Limb (tissue), 2 donors: ENCODE measurements around the gene NUP62.
"Not testable (repeated sequence)": the region's sequence is repeated elsewhere in the genome, so short reads cannot be mapped to it uniquely, and the experiment has no call there.

ENCODE experiments used
- DNase-seq, 2 donors: peaks; one replicate each; pipeline ENCODE4 v3.0.0-alpha.2; 2016; ENCODE audit errors: extremely low spot score in 2 of 2

Gene NUP62

GRCh38 chr19:49926515-49926914, 2.8 kb downstream of the NUP62 start:
- DNase-seq, result no peak

GRCh38 chr19:49925486-49925885, 3.8 kb downstream of the NUP62 start:
- no peak for DNase-seq

- DNase-seq, result not testable (repeated sequence)
Observed at GRCh38 chr19:49924881-49925210, 4.5 kb downstream of the NUP62 start.

- DNase-seq, result no peak
Observed at GRCh38 chr19:49924004-49924880, 5.1 kb downstream of the NUP62 start.

- no peak for DNase-seq
Observed at GRCh38 chr19:49923055-49924003, 6.0 kb downstream of the NUP62 start.

- no peak for DNase-seq
Observed at GRCh38 chr19:49921871-49922795, 7.2 kb downstream of the NUP62 start.

- DNase-seq, result no peak
Observed at GRCh38 chr19:49920624-49921363, 8.5 kb downstream of the NUP62 start.

- no peak for DNase-seq
Observed at GRCh38 chr19:49918089-49918488, 11.2 kb downstream of the NUP62 start.

- DNase-seq, result no peak
Observed at GRCh38 chr19:49916839-49917733, 12.2 kb downstream of the NUP62 start.

GRCh38 chr19:49915271-49915670, 14.0 kb downstream of the NUP62 start:
- no peak for DNase-seq

GRCh38 chr19:49913720-49914119, 15.6 kb downstream of the NUP62 start:
- DNase-seq, result no peak

- DNase-seq, result no peak
Observed at GRCh38 chr19:49912965-49913685, 16.2 kb downstream of the NUP62 start.

GRCh38 chr19:49911381-49912145, 17.7 kb downstream of the NUP62 start:
- no peak for DNase-seq

- no peak for DNase-seq
Observed at GRCh38 chr19:49910179-49910578, 19.1 kb downstream of the NUP62 start.

- DNase-seq, result no peak
Observed at GRCh38 chr19:49908480-49909420, 20.6 kb downstream of the NUP62 start.

- no peak for DNase-seq
Observed at GRCh38 chr19:49907745-49908446, 21.4 kb downstream of the NUP62 start.
